Smooth muscle cell (in vitro differentiated cells): ENCODE measurements around the gene HIVEP3. TPM values are rescaled to one million over a fixed set of nuclear protein-coding genes. Genes with fewer than 3 reads are reported as not detected.

Experiments
- DNase-seq: peaks from one replicate; lab custom pipeline; 2025; ENCODE audit not compliant: unreplicated experiment; lab: John Stamatoyannopoulos, UW
- H2AFZ ChIP-seq: fragments of 200-600 bp; sonication (generic); 2 replicates; pipeline ENCODE4 v1.6.0; 2016; ENCODE audit warnings: antibody characterized with exemption, low read depth, mild to moderate bottlenecking
- H3F3A ChIP-seq: fragments of 200-600 bp; sonication (generic); 2 replicates; pipeline ENCODE4 v1.6.0; 2017; ENCODE audit warnings: antibody characterized with exemption, low read depth
- H3K27ac ChIP-seq: fragments of 200-600 bp; sonication (generic); 2 replicates; pipeline ENCODE4 v1.5.1; 2016; ENCODE audit warnings: low read depth, mild to moderate bottlenecking
- H3K27me3 ChIP-seq: fragments of 200-600 bp; sonication (generic); 2 replicates; pipeline ENCODE4 v1.6.1; 2016; ENCODE audit warnings: low read depth, mild to moderate bottlenecking
- H3K36me3 ChIP-seq: fragments of 200-600 bp; sonication (generic); 2 replicates; pipeline ENCODE4 v1.5.1; 2016; ENCODE audit warnings: low read depth
- H3K4me1 ChIP-seq: fragments of 200-600 bp; sonication (generic); 2 replicates; pipeline ENCODE4 v1.5.1; 2016; ENCODE audit warnings: low read depth
- H3K4me2 ChIP-seq: fragments of 200-600 bp; sonication (generic); 2 replicates; pipeline ENCODE4 v1.6.0; 2016; ENCODE audit warnings: mild to moderate bottlenecking
- H3K4me3 ChIP-seq: fragments of 200-600 bp; sonication (generic); 2 replicates; pipeline ENCODE4 v1.5.1; 2016; ENCODE audit warnings: mild to moderate bottlenecking
- H3K79me2 ChIP-seq: fragments of 200-600 bp; sonication (generic); 2 replicates; pipeline ENCODE4 v1.6.0; 2016; ENCODE audit warnings: low read depth, mild to moderate bottlenecking
- H3K9ac ChIP-seq: fragments of 200-600 bp; sonication (generic); 2 replicates; pipeline ENCODE4 v1.6.0; 2016; ENCODE audit warnings: low read depth
- H3K9me3 ChIP-seq: fragments of 200-600 bp; sonication (generic); replicated peaks from 2 replicates; pipeline ENCODE4 v1.5.1; 2016; ENCODE audit warnings: low read depth
- H4K20me1 ChIP-seq: fragments of 200-600 bp; sonication (generic); 2 replicates; pipeline ENCODE4 v1.6.0; 2016; ENCODE audit warnings: low read depth
- WGBS: methylation state at CpG from one replicate; pipeline ENCODE4 v1.1.7; 2016; ENCODE audit warnings: low lambda C conversion rate; 5-methylcytosine and 5-hydroxymethylcytosine counted together
- polyA plus RNA-seq: library from polyadenylated mRNA; unstranded; fragments of >200 nt; fragmentation: Nextera tagmentation; extraction: Ambion mirVana; gene quantifications from 2 replicates; pipeline ENCODE4 v1.2.1, GENCODE V29; 2016
- total RNA-seq: library from RNA; depleted of rRNA; stranded (reverse); fragments of >200 nt; gene quantifications from 2 replicates; pipeline ENCODE4 v1.2.3, GENCODE V29; 2014
- TF ChIP-seq, protein P1 (sequence below): fragments of 200-600 bp; sonication (generic); IDR thresholded peaks from 2 replicates; pipeline ENCODE4 v1.5.1; 2017; ENCODE audit warnings: borderline replicate concordance, mild to moderate bottlenecking, antibody characterized with exemption; ENCODE audit not compliant: insufficient read depth, poor library complexity, severe bottlenecking

HIVEP3 gene
- total and polyA plus RNA-seq, 2 experiments from 2014 or later: 2.1 to 6.4 TPM

- no peaks in the 10 kb centered on the region for H4K20me1 ChIP-seq
- H3K9me3 ChIP-seq: no peaks in the 10 kb centered on the region
- no peak for DNase-seq
- 17% methylated on average over 7 of the region's 7 CpGs for WGBS
- no peaks in the 10 kb centered on the region for H3K36me3 ChIP-seq
- no peak overlapping the region for H3K9ac ChIP-seq
- peaks cover 7% of the 10 kb centered on the region for H3F3A ChIP-seq
- H3K4me2 ChIP-seq: peak overlapping the region; percentile 33
- H3K4me3 ChIP-seq: no peak overlapping the region
- TF ChIP-seq, protein P1, sequence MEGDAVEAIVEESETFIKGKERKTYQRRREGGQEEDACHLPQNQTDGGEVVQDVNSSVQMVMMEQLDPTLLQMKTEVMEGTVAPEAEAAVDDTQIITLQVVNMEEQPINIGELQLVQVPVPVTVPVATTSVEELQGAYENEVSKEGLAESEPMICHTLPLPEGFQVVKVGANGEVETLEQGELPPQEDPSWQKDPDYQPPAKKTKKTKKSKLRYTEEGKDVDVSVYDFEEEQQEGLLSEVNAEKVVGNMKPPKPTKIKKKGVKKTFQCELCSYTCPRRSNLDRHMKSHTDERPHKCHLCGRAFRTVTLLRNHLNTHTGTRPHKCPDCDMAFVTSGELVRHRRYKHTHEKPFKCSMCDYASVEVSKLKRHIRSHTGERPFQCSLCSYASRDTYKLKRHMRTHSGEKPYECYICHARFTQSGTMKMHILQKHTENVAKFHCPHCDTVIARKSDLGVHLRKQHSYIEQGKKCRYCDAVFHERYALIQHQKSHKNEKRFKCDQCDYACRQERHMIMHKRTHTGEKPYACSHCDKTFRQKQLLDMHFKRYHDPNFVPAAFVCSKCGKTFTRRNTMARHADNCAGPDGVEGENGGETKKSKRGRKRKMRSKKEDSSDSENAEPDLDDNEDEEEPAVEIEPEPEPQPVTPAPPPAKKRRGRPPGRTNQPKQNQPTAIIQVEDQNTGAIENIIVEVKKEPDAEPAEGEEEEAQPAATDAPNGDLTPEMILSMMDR: no peak
- no peaks in the 10 kb centered on the region for H3K27me3 ChIP-seq
- H3K27ac ChIP-seq: no peak overlapping the region
- H2AFZ ChIP-seq: no peak overlapping the region
- H3K4me1 ChIP-seq: peaks cover 12% of the 10 kb centered on the region
- H3K79me2 ChIP-seq: no peaks in the 10 kb centered on the region
These were observed 48.6 kb downstream of the HIVEP3 start for GRCh38 chr1:41870076-41870562.

- no peaks in the 10 kb centered on the region for H3K27me3 ChIP-seq
- WGBS: 86% methylated on average over 6 of the region's 6 CpGs
- TF ChIP-seq, protein P1: no peak
These were observed 50.3 kb downstream of the HIVEP3 start for GRCh38 chr1:41868241-41868998.

GRCh38 chr1:41866285-41866684 is 52.4 kb downstream of the HIVEP3 start:
- H3K9ac ChIP-seq: no peak overlapping the region
- peaks cover 21% of the 10 kb centered on the region for H3F3A ChIP-seq
- no peaks in the 10 kb centered on the region for H3K36me3 ChIP-seq
- whole genome bisulfite sequencing: 94% methylated on average over 2 of the region's 2 CpGs
- no peak overlapping the region for H3K4me3 ChIP-seq
- no peak overlapping the region for H2AFZ ChIP-seq
- H3K4me1 ChIP-seq: peaks cover 9% of the 10 kb centered on the region
- no peaks in the 10 kb centered on the region for H3K27me3 ChIP-seq
- no peaks in the 10 kb centered on the region for H4K20me1 ChIP-seq
- TF ChIP-seq, protein P1: no peak
- DNase-seq: no peak
- no peak overlapping the region for H3K27ac ChIP-seq
- no peak overlapping the region for H3K4me2 ChIP-seq
- H3K79me2 ChIP-seq: no peaks in the 10 kb centered on the region
- H3K9me3 ChIP-seq: no peaks in the 10 kb centered on the region

More at GRCh38 chr1:41868241-41868998, 50.3 kb downstream of the HIVEP3 start:
- Histone ChIP-seq H3F3A (peaks cover 17% of the 10 kb centered on the region), H4K20me1 (no peaks in the 10 kb centered on the region), H3K79me2 (no peaks in the 10 kb centered on the region), H3K4me2 (no peak overlapping the region), H2AFZ (no peak overlapping the region), H3K27ac (no peak overlapping the region), H3K9me3 (no peaks in the 10 kb centered on the region), H3K9ac (no peak overlapping the region), H3K4me1 (peaks cover under 1% of the 10 kb centered on the region), H3K36me3 (no peaks in the 10 kb centered on the region), H3K4me3 (no peak overlapping the region)
- DNase-seq: no peak

DNA sequence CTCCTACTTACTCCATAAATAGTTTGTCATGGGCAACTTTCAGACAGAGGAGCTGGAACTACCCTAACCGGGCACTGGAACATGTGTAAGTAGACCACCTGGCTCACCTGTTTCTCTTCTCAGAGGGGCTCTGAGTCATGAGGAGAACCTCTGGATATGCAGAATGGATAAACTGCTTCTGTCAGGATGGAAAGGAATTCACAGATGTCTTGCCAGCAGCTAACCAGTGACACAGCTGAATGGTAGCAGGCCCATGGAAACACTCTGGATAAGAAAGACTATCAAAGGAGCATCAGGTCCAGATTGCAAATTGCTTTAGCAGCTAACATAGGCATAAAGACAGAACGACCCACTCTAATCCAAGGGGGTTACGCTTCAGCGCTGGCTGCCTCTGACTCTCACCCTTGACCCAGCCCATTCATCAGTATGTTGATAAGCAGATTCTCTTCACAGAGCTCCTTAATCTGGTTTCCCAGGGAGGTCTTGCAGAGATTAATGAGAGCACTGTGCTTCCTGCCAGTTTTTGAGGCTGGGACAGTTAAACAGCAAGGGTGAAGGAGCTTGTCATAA is 54.2 kb downstream of the HIVEP3 start:
- Histone ChIP-seq H3K4me1 (peaks cover 9% of the 10 kb centered on the region), H3K9ac (peak overlapping the region; percentile 86), H3K27me3 (no peaks in the 10 kb centered on the region), H3K79me2 (no peaks in the 10 kb centered on the region), H2AFZ (no peak overlapping the region), H4K20me1 (no peaks in the 10 kb centered on the region), H3F3A (peaks cover 21% of the 10 kb centered on the region), H3K9me3 (no peaks in the 10 kb centered on the region), H3K4me2 (peak overlapping the region; percentile 74), H3K4me3 (no peak overlapping the region), H3K27ac (peak overlapping the region; percentile 99), H3K36me3 (no peaks in the 10 kb centered on the region)
- 39% methylated on average over 4 of the region's 4 CpGs for WGBS
- TF ChIP-seq, protein P1: no peak
- no peak for DNase-seq
